GM12891 (cell line): ENCODE results near the gene RAB15.

Experiments
- PAX5 ChIP-seq: IDR thresholded peaks from 2 replicates; pipeline ENCODE4 v1.6.1; 2011; ENCODE audit warnings: low read length, moderate library complexity, mild to moderate bottlenecking; ENCODE audit not compliant: insufficient read depth, severe bottlenecking
- POLR2A ChIP-seq: IDR thresholded peaks from 2 replicates; pipeline ENCODE4 v1.6.1; 2011; ENCODE audit warnings: low read depth, low read length, control low read depth
- POLR2AphosphoS5 ChIP-seq: IDR thresholded peaks from 2 replicates; pipeline ENCODE4 v1.6.1; 2011; ENCODE audit warnings: low read depth, low read length, control low read depth
- TAF1 ChIP-seq: IDR thresholded peaks from 2 replicates; pipeline ENCODE4 v1.6.1; 2011; ENCODE audit warnings: low read depth, low read length, control low read depth

DNA sequence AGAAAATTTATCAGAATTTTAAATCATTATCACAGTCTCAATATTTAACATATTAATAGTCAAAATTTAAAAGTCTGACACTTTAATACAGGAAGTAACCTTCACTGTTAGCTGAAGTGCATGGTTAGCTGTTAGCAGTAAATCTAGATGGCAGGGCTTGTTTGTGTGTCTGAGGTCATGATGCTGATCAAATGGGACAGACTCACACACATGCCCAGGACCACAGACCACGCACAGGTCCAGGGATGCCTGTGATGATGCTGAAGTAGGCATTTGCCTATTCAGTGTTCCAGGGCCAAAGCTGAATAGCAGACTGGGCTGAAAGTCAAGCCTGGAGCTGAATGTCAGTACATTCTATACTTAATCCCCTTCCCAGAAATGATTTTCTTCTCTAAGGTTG lies 35.1 kb upstream of the RAB15 start:
- TF ChIP-seq POLR2A (no peak), POLR2AphosphoS5 (no peak), TAF1 (no peak), PAX5 (no peak)
